GM12878 (cell line): ENCODE results near the gene TLNRD1. TPM values are rescaled to one million over a fixed set of nuclear protein-coding genes. Genes with fewer than 3 reads are reported as not detected.

Source experiments
- BCL11A ChIP-seq: IDR thresholded peaks from 2 replicates; pipeline ENCODE4 v1.6.1; 2011; ENCODE audit warnings: low read depth, low read length
- BMI1 ChIP-seq: fragments of 450-650 bp; IDR thresholded peaks from 2 replicates; pipeline ENCODE4 v1.6.1; 2016; ENCODE audit warnings: mild to moderate bottlenecking, moderate library complexity, borderline replicate concordance
- CHD1 ChIP-seq: IDR thresholded peaks from 2 replicates; pipeline ENCODE4 v1.6.1; 2012; ENCODE audit warnings: low read depth, low read length, improper control_type of control experiment
- CHD4 ChIP-seq: fragments of 200-600 bp; sonication (generic); IDR thresholded peaks from 2 replicates; pipeline ENCODE4 v1.6.1; 2016; ENCODE audit warnings: mild to moderate bottlenecking
- CREM ChIP-seq: IDR thresholded peaks from 2 replicates; pipeline ENCODE4 v1.6.1; 2014; ENCODE audit warnings: antibody characterized with exemption, low read depth
- EED ChIP-seq: sonication (generic); IDR thresholded peaks from 2 replicates; pipeline ENCODE4 v1.6.1; 2016; ENCODE audit warnings: antibody characterized with exemption, low read depth
- EGR1 ChIP-seq, 2 experiments: IDR thresholded peaks; 1 replicate in 1 of 2; 2 replicates in 1 of 2; pipeline ENCODE4 v1.6.1; 2011 to 2012; ENCODE audit warnings: low read depth in 2 of 2, low read length in 2 of 2, borderline replicate concordance in 1 of 2, mild to moderate bottlenecking in 1 of 2, moderate library complexity in 1 of 2
- EP300 ChIP-seq, 2 experiments: fragments of 150-350 bp in 1 of 2; IDR thresholded peaks; 2 replicates each; pipeline ENCODE4 v1.6.1; 2011 to 2012; ENCODE audit warnings: low read depth in 2 of 2, low read length in 2 of 2, borderline replicate concordance in 1 of 2, improper control_type of control experiment in 1 of 2, inconsistent platforms in 1 of 2; ENCODE audit not compliant: control insufficient read depth in 1 of 2
- HDAC2 ChIP-seq: fragments of 200-600 bp; sonication (generic); IDR thresholded peaks from 2 replicates; pipeline ENCODE4 v1.6.1; 2017
- NR2C1 ChIP-seq: fragments of 450-650 bp; IDR thresholded peaks from 2 replicates; pipeline ENCODE4 v1.6.1; 2017; ENCODE audit warnings: antibody characterized with exemption, mild to moderate bottlenecking, moderate library complexity
- NR2F1 ChIP-seq: fragments of 450-650 bp; conservative IDR thresholded peaks from 2 replicates; pipeline ENCODE4 v1.6.1; 2017; ENCODE audit warnings: mild to moderate bottlenecking
- POU2F2 ChIP-seq: IDR thresholded peaks from 3 replicates; pipeline ENCODE4 v1.6.1; 2011; ENCODE audit warnings: low read depth, mild to moderate bottlenecking, low read length, borderline replicate concordance
- PRDM15 ChIP-seq: fragments of 450-650 bp; formaldehyde crosslinking; IDR thresholded peaks from 2 replicates; pipeline ENCODE4 v1.4.0; 2020; ENCODE audit warnings: mild to moderate bottlenecking, moderate library complexity
- SIX5 ChIP-seq: IDR thresholded peaks from 2 replicates; pipeline ENCODE4 v1.6.1; 2011; ENCODE audit warnings: mild to moderate bottlenecking, low read depth, low read length, moderate library complexity; ENCODE audit not compliant: severe bottlenecking
- SPI1 ChIP-seq: IDR thresholded peaks from 2 replicates; pipeline ENCODE4 v1.6.1; 2011; ENCODE audit warnings: low read depth, mild to moderate bottlenecking, low read length, moderate library complexity, borderline replicate concordance; ENCODE audit not compliant: insufficient read depth
- TCF3 ChIP-seq: IDR thresholded peaks from 2 replicates; pipeline ENCODE4 v1.6.1; 2012; ENCODE audit warnings: low read depth, mild to moderate bottlenecking, low read length, borderline replicate concordance; ENCODE audit not compliant: insufficient read depth
- TCF7 ChIP-seq: IDR thresholded peaks from 2 replicates; pipeline ENCODE4 v1.6.1; 2014; ENCODE audit warnings: antibody characterized with exemption, borderline replicate concordance
- polyA plus RNA-seq, 11 experiments: library from polyadenylated mRNA; depleted of rRNA in 4 of 11; unstranded in 6 of 11; stranded (reverse) in 5 of 11; fragments of >200 nt; fragmentation: Nextera tagmentation in 4 of 11; fragmentation: Illumina TruSeq in 1 of 11; extraction: Ambion mirVana in 4 of 11; extraction: Trizol in 1 of 11; gene quantifications; 1 replicate in 1 of 11; 2 replicates in 10 of 11; pipeline versions ENCODE4 v1.2.1 to v1.2.3, GENCODE V29; 2011 to 2016; ENCODE audit warnings: inconsistent platforms in 2 of 11, missing spikeins in 2 of 11, low read depth in 1 of 11
- total RNA-seq, 4 experiments: library from RNA; depleted of rRNA in 3 of 4; stranded (reverse); fragments of >200 nt in 3 of 4; fragmentation: Illumina TruSeq in 1 of 4; extraction: Trizol in 1 of 4; gene quantifications; 2 replicates each; pipeline versions ENCODE4 v1.2.1 to v1.2.3, GENCODE V29; 2013 to 2021
- TF ChIP-seq, protein P1 (sequence below), 3 experiments: IDR thresholded peaks in 2 of 3; conservative IDR thresholded peaks in 1 of 3; 2 replicates each; pipeline ENCODE4 v1.5.1; 2011; ENCODE audit warnings: low read depth in 3 of 3, low read length in 3 of 3, mild to moderate bottlenecking in 3 of 3, control low read depth in 2 of 3, moderate library complexity in 2 of 3, inconsistent platforms in 1 of 3, mixed read lengths in 1 of 3; ENCODE audit not compliant: control insufficient read depth in 2 of 3, insufficient read depth in 1 of 3; ENCODE audit errors: extremely low read depth in 1 of 3
- TF ChIP-seq, protein P2 (sequence below): fragments of 450-650 bp; IDR thresholded peaks from 2 replicates; pipeline ENCODE4 v1.6.1; 2017; ENCODE audit warnings: mild to moderate bottlenecking

The TLNRD1 gene
- total and polyA plus RNA-seq, 10 of the 15 experiments (the other 5 are each of a cell fraction or from before 2014, with no cell fraction given), result 2.5 to 44.8 (median 9.1) TPM

- TF ChIP-seq EP300 (IDR thresholded peaks at IDR 0.05; ENCODE audit: borderline replicate concordance in 1 of 2, control insufficient read depth in 1 of 2, low read depth in 2 of 2, low read length in 2 of 2) (peak in 1 of 2 experiments; percentile 62; a peak in 1 of 4 replicates), TCF7 (no peak), POU2F2 (peak; percentile 63; the same call in 1 of the 3 replicates), SIX5 (no peak), NR2C1 (no peak), NR2F1 (no peak), CREM (0 out of 2 replicates have a peak, but pooled peaks have one; percentile 27), TCF3 (peak; percentile 88; the same call in 1 of the 2 replicates), CHD1 (0 out of 2 replicates have a peak, but pooled peaks have one; percentile 73), HDAC2 (no peak), CHD4 (no peak), EED (peak; percentile 83), BMI1 (no peak), PRDM15 (CRISPR knock-in tag) (no peak), SPI1 (peak; percentile 19; the same call in 1 of the 2 replicates), EGR1 (IDR thresholded peaks at IDR 0.05; ENCODE audit: borderline replicate concordance in 1 of 2, low read depth in 2 of 2, low read length in 2 of 2) (peak in 1 of 2 experiments; percentile 85; a peak in 2 of 3 replicates), BCL11A (peak; percentile 53; the same call in 1 of the 2 replicates)
- TF ChIP-seq, protein P1, sequence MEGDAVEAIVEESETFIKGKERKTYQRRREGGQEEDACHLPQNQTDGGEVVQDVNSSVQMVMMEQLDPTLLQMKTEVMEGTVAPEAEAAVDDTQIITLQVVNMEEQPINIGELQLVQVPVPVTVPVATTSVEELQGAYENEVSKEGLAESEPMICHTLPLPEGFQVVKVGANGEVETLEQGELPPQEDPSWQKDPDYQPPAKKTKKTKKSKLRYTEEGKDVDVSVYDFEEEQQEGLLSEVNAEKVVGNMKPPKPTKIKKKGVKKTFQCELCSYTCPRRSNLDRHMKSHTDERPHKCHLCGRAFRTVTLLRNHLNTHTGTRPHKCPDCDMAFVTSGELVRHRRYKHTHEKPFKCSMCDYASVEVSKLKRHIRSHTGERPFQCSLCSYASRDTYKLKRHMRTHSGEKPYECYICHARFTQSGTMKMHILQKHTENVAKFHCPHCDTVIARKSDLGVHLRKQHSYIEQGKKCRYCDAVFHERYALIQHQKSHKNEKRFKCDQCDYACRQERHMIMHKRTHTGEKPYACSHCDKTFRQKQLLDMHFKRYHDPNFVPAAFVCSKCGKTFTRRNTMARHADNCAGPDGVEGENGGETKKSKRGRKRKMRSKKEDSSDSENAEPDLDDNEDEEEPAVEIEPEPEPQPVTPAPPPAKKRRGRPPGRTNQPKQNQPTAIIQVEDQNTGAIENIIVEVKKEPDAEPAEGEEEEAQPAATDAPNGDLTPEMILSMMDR (IDR thresholded peaks at IDR 0.05 in 2 of 3, conservative IDR thresholded peaks at IDR 0.05 in 1 of 3; ENCODE audit: control insufficient read depth in 2 of 3, extremely low read depth in 1 of 3, insufficient read depth in 1 of 3, low read depth in 3 of 3, low read length in 3 of 3), result no peak
- TF ChIP-seq, protein P2, sequence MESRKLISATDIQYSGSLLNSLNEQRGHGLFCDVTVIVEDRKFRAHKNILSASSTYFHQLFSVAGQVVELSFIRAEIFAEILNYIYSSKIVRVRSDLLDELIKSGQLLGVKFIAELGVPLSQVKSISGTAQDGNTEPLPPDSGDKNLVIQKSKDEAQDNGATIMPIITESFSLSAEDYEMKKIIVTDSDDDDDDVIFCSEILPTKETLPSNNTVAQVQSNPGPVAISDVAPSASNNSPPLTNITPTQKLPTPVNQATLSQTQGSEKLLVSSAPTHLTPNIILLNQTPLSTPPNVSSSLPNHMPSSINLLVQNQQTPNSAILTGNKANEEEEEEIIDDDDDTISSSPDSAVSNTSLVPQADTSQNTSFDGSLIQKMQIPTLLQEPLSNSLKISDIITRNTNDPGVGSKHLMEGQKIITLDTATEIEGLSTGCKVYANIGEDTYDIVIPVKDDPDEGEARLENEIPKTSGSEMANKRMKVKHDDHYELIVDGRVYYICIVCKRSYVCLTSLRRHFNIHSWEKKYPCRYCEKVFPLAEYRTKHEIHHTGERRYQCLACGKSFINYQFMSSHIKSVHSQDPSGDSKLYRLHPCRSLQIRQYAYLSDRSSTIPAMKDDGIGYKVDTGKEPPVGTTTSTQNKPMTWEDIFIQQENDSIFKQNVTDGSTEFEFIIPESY, result no peak
Observed at GRCh38 chr15:80999623-81000036, 1.1 kb upstream of the TLNRD1 start (continued).
